ENCODE data around the gene GPC2.

Gene GPC2

GRCh38 chr7:100120733-100121036 is 56.5 kb downstream of the GPC2 start:
- no peak for TF ChIP-seq CTCF (IDR thresholded peaks at IDR 0.05; ENCODE audit: insufficient read depth, low read depth, low read length, missing control alignments)
- H3K4me3 ChIP-seq (ENCODE audit: low read depth, low read length) = no peak overlapping the region
- DNase-seq (ENCODE audit: low read depth) = no peak

DNA sequence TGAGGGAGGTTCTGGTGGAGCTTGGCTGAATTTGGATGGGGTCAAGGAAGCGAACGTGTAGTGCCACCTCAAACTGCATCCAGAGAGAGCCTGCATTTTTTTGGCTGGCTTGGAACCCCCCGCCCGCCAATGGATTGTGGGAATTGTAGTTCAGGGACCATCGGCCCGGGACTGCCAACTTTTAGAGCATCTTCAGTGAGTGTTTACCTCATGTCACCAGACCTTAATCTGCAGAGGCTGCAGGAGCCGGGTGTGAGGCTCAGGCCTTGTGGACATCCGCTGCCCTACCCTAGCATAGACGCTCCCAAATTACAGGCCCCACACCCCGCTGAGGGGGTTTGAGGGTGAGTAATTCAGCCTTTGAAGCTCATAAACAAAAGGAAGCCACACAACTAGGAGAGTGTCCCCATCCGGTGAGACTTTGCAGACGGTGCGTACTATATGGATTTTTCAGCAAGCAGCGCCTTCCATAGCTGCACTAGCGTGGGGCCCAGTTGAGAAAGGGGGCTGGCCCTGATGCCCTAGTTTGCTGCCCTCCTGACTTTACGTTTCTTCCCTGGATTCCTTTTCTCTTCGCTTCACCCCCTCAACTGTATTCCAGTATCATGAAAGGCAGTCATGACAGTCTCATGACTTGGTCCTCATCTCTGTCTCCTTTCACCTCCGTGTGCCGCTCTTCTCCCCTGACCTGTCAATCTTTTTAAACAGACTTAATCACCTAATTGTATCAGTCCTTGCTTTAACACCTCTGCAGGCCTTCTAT is 57.0 kb downstream of the GPC2 start:
- TF ChIP-seq CTCF (IDR thresholded peaks at IDR 0.05; ENCODE audit: insufficient read depth, low read depth, low read length, missing control alignments) = no peak
- peak; percentile 71 for DNase-seq (ENCODE audit: low read depth)
- peak overlapping the region; percentile 99 for H3K4me3 ChIP-seq (ENCODE audit: low read depth, low read length)

All from GM12865 (cell line).